Activated CD4-positive, alpha-beta T cell treated with anti-CD3 and anti-CD28 coated beads, Interleukin-2, amount 50 U/mL, for 24 hours (primary cell): ENCODE measurements around the gene DOK6.
"Not testable (repeated sequence)": the region's sequence is repeated elsewhere in the genome, so short reads cannot be mapped to it uniquely, and the experiment has no call there.

Experiments
- DNase-seq, 2 donors: peaks; one replicate each; pipeline ENCODE4 v3.0.0-alpha.2; 2020; ENCODE audit warnings: low read depth in 1 of 2, low spot score in 1 of 2

The DOK6 gene

GRCh38 chr18:69854455-69854854 lies 453.8 kb downstream of the DOK6 start:
- DNase-seq, result no peak

- no peak for DNase-seq
These were observed 458.2 kb downstream of the DOK6 start for GRCh38 chr18:69858897-69859296.

GRCh38 chr18:69864802-69865201 lies 464.1 kb downstream of the DOK6 start:
- not testable (repeated sequence) for DNase-seq

- no peak for DNase-seq
These were observed 465.1 kb downstream of the DOK6 start for GRCh38 chr18:69865776-69866175.

- no peak for DNase-seq
These were observed 465.5 kb downstream of the DOK6 start for GRCh38 chr18:69866212-69866611.

GRCh38 chr18:69870736-69871135 lies 470.0 kb downstream of the DOK6 start:
- no peak for DNase-seq

- no peak for DNase-seq
These were observed 470.7 kb downstream of the DOK6 start for GRCh38 chr18:69871363-69871762.

GRCh38 chr18:69872661-69873060 lies 472.0 kb downstream of the DOK6 start:
- DNase-seq, result no peak

GRCh38 chr18:69874058-69874457 lies 473.4 kb downstream of the DOK6 start:
- DNase-seq, result no peak

- no peak for DNase-seq
These were observed 475.8 kb downstream of the DOK6 start for GRCh38 chr18:69876490-69876889.

GRCh38 chr18:69878213-69878933 lies 477.7 kb downstream of the DOK6 start:
- DNase-seq, result no peak

GRCh38 chr18:69879051-69879450 lies 478.4 kb downstream of the DOK6 start:
- DNase-seq, result not testable (repeated sequence)

- DNase-seq, result no peak
These were observed 479.4 kb downstream of the DOK6 start for GRCh38 chr18:69880083-69880482.

- no peak for DNase-seq
These were observed 482.4 kb downstream of the DOK6 start for GRCh38 chr18:69882965-69883668.

- no peak for DNase-seq
These were observed 483.1 kb downstream of the DOK6 start for GRCh38 chr18:69883781-69884180.

GRCh38 chr18:69885355-69885754 lies 484.7 kb downstream of the DOK6 start:
- DNase-seq, result no peak

GRCh38 chr18:69885841-69886531 lies 485.3 kb downstream of the DOK6 start:
- no peak for DNase-seq

- no peak for DNase-seq
These were observed 486.6 kb downstream of the DOK6 start for GRCh38 chr18:69887256-69887655.

- peak in 1 of 2 donors; percentile 33 for DNase-seq
These were observed 488.3 kb downstream of the DOK6 start for GRCh38 chr18:69889009-69889408.

GRCh38 chr18:69890558-69890957 lies 489.9 kb downstream of the DOK6 start:
- no peak for DNase-seq

GRCh38 chr18:69894467-69894866 lies 493.8 kb downstream of the DOK6 start:
- no peak for DNase-seq
